Kidney glomerular epithelial cell (primary cell): ENCODE measurements around the gene HRH3.
A peak's percentile ranks its signal among the peaks of the same experiment; 100 is the strongest.

Experiments used
- DNase-seq: peaks from one replicate; lab custom pipeline; 2025; lab: John Stamatoyannopoulos, UW

Gene HRH3

DNA sequence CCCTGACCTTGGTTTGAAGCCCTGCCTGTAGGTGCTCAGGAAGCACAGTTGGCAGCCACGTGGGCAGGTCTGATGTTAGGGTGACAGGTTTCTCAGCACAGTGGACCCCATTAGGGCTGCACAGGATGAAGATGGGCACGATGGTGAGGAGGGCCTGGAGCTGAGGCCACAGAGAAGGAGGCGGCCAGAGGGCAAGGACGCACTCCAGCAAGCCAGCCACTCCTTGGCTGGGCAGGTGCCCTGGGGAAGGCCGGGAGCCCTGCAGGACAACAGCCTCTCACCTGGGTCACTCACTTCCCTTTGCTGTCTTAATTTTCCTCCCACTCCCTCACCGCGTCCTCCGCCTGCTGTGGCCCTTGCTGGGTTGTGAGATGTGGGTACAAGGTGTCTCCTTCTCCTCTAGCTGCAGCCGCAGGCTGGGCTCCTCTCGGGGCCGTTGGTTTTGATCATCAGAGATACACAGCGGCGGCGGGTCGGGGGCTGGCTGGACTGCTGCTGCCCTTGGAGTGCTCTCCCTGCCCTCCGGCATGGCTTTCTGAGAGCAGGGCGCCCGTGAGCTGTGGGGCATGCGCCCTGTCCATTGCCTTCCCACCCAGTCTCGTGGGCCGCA is 23.9 kb upstream of the HRH3 start:
- no peak for DNase-seq

DNA sequence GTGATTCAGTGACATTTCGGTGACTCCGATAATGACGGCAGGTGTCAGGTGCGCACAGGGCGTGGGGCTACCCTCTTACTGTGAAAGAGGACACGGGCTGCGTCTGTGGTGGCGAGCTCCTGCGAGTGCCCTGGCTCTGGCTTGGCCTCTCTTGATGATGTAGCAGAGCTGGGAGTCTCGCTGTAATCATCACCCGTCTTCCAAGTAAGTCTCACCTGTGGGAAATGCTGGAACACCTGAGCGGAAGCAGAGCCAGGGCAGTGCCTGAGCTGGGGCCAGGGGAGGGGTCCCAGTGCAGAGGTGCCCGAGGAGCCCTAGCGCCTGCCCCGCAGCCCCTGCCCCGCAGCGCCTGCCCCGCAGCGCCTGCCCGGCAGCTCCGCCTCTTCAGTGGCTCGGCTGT is 23.0 kb upstream of the HRH3 start:
- no peak for DNase-seq

DNA sequence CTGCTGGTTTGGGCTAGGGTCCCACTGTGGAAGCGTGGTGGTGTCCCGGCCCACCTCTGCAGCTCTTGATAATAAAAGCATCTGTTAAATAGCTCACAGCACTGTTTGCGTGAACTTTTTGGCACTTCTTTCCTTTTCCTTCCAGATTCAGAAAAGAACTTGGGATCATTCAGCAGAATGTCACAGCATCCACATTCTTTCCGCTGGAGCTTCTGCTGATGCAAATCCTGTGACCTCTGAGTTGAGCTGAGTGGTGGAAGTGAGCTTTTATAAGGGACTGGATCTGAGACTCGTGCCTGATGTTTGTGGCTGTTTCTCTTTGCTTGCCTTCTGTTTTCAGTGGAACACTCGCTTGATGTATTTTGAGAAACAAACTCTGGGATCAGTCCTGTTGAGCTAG is 22.1 kb upstream of the HRH3 start:
- no peak for DNase-seq

DNA sequence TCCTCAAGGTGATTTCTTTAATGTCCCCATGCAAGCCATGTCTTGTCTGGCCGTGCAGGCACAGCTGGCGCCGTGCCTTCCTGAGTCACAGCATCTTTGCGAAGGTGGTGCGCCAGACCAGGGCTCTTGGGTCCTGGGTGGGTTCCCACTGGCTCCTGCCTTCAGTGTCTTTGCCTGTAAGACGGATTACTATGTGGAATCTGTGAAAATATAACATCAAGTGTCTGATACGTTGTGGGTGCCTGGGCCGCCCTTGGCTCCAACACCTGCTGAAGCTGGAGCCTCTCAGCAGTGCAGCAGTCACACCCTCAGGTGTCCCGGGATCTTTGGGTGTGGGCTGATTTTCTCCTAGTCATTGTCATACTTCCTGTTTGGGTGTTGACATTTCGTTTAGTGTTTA is 21.4 kb upstream of the HRH3 start:
- DNase-seq: no peak

DNA sequence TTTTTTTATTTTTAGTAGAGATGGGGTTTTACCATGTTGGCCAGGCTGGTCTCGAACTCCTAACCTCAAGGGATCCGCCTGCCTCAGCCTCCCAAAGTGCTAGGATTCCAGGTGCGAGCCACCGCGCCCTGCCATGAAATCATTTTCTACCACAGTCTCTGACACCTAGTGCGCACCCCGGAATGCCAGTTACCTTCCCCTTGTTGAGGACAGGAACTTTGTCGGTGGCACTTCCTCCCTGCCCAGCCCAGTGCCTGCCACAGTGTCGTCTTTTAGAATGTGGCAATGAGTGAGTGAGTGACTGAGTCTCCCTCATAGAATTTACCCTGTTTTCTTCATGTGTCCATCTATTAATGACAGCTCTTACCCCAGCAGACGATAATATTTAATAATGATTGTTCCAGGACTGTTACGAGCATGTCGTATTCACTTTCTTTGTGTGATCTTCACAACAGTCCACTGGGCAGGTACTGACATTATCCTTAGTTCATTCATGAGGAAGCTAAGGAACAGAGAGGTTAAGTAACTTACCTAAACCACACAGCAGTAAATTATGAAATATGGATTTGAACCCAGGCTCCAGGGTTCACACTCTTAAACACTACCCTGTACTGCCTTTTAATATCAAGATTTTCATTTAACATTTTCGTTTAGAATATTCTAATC is 20.1 kb upstream of the HRH3 start:
- DNase-seq: no peak

DNA sequence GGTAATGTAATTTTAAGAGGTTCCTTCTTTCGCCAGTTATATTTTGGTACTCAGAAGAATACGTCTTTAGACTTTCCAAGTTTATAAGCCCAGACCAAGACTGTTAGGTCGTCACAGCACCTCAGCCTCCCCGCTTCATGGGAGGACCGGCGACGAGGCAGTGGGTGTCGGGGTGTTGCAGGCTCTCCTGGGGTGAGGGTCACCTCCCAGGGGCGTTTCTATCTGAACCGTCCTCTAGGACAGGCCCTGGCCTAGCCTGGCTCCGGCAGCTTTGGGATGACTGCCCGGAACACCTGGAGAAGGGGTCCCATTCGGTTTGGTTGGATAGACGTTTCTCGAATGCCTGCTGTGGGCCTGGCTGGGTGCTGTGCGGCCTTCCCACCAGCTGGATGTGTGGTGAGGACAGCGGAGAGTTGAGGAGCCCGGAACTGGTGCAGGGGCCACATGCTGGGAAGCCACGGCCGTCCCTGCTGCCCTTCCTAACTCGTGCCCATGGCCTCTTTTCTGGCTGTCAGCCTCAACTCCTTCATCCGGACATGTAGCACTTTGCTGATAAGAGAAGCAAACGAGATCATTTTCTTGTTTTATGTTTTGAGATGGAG is 19.3 kb upstream of the HRH3 start:
- no peak for DNase-seq

DNA sequence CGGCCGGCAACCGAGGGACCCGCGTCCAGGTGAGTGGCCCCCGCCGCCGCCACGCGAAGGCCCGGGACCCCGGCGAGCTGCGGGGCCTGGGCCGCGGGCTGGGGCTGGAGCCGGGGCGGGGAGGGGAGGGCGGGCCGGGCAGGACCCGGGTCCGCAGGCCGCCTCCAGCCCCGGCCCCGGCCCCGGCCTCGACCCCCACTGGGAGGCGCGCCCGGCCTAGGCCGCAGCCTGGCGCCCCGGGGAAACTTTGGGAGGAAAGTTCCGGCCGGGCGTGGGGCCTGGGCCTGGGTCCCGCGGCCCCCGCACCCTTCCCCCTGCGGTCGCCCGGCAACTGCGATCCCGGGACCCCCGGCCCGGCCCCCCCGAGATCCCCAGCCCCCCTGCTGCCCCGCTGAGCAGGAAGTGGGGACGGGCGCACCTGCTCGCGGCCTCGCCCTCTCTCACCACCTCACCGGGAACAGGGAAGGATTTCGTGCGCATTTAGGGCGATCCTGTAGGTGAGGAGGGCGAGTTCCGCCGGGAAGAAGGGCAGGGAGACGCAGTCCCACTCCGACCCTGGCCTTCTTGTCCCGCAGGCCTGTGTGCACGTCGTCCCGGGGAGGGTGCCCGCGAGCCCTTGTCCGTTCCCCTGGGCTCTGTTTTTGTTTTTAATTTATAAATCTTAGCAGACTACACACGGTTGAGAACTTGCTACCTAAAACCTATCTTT is 18.6 kb upstream of the HRH3 start:
- DNase-seq: peak; percentile 16

DNA sequence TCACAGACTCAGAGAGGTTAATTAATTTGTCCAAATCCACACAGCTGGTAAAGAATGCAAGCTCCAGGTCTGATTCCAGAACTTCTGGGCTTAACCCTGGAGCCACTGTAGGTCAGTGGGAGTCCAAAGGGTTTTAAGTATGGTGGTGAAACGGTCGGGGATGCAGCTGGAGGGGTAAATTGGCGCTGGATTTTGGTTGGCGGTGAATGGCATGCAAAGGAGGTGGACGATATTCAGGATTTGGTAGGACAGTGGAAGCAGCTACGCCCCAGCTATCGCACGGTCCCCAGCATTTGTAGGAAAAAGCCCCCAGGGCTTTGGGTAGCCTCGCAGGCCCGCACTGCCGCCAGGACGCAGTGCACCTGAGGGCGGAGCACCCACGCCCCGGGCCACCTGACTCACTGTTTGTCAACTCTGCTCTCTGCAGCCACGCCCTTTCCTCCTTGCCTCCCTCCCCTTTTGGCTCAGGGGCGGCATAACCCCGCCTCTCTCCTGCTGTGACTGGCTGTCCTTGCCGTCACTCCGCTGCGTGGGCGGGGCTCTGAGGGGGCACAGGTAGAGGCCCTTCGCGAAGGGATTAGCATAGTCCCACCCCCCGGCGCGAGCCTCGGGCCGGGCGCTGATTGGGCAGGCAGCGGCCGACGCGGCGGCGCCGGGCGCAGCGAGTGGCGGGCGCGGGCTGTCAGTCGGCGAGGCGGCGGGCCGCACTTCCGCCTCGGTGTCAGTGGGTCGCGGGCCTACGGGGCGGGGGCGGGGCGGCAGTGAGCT is 17.9 kb upstream of the HRH3 start, which contains the start of gene OSBPL2:
Gene OSBPL2, plus strand, starts transcription at position 721 of the 768 bp plus-strand sequence. CDS start 17,664 bp downstream, outside the sequence.
- peak; percentile 97 for DNase-seq

DNA sequence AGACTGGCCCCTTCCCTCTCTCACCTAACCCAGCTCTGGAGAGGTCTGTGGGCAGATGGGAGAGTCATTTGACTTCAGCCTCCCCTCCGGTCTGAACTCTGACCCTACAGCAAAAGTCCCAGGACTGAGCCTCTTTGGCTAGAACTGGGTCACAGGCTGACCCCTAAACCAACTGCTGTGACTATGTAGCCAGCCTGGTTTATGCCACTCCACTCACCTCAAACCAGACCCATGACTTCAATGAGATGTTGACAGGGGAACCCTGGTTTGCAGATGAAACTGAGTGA is 17.4 kb upstream of the HRH3 start:
- DNase-seq: no peak

DNA sequence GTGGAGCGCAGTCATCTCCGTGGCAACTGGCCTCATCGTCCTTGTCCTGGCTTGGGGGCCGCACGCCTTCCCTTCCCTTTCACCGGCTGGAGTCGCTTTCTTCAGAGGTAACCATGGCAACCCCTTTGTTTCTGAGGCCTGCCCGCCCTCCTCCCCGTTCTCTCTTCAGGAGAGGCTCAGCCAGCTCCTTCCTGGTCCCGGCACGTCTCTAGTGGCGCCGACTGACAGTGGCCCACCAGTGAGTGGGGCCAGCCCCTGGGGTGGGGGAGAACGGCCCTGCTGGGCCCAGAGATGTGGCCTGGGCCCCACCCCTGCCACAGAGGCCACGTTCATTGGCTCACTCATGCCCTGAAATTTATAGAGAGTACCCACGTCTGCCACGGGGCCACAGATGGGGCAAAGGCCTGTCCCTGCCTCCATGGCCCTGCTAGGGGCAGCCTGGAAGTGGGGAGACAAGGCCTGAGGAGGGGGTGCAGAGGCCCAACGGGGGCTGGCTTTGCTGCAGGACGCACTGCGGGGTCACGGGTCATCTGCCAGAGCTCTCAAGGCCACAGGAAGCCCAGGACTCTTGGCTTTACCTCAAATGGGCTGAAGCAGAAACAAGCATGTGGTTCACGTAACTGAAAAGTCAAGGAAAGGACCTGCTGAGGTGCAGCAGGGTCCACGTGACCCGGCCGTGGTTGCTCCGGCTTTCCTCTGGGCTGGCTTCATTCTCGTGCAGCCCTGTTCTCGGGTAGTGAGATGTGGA is 16.9 kb upstream of the HRH3 start:
- no peak for DNase-seq

DNA sequence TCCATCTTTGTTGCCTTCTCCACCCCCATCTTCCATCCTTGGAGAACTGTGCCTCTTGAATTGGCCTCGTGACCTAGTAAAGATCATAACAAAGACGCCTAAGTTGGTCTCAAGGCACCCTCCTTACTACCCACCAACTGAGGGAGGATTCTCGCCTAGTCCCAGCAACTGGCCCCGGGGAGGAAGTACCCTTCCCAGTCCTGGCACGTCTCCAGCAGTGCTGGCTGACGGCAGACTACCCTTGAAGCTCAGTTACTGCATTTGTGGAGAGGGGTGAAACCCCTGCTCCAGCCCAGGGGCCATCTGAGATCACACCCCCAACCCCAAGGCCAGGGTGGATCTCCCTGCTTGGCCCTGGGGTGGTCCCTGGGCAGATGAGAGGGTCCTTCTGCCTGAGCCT is 16.1 kb upstream of the HRH3 start:
- no peak for DNase-seq

DNA sequence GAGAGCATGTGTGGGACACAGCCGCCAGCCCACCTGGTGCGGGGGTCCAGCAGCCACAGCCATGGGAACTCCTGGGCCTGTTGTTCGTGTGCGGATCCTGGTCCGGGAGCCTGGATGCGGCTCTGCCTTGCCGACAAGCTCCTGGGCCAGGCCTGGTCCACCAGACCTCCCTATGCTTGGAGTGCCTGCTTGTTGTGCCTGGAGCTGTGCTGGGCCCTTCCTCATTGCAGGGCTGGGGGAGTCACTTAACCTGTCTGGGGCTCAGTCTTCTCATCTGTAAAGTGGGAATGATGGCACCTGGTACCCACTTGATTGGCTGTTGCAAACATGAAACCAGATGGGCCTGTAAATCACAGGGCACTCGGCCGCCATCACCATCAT is 15.7 kb upstream of the HRH3 start:
- no peak for DNase-seq

DNA sequence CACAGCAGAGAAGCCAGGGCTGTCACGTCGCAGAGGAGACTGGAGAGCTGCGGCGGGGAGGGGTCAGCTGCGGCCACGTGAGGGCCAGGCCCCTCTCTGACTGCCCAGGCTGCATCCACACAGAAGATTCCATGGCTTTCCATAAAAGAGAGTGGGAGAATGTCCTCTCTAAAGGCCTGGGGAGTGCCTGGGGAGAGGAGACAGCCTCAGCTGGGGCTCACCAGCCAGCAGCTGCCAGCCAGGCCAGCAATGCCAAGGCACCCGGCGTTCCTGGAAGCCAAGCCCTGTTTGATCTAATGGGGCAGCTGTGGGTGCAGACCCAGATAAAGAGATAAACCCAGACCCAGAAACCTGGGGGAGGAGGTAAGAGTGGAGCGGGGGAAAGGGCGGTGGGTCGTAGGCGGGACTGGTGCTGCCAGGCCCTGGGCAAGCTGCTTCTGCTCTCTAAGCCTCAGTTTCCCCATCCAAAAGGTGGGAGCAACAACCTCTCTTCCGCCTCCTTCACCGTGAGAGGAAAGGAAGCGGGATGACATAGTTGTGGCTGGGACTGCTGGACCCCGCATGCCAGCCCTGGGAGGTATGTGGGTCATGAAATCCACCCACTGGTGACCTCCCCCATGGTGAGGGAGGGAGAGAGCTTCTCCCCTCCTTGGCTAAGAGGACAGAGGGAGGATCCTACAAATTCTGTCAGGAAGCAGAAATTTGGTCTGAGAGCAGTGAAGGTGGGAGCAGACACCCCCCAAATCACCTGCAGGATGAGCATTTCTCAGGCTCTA is 15.1 kb upstream of the HRH3 start:
- DNase-seq: no peak

DNA sequence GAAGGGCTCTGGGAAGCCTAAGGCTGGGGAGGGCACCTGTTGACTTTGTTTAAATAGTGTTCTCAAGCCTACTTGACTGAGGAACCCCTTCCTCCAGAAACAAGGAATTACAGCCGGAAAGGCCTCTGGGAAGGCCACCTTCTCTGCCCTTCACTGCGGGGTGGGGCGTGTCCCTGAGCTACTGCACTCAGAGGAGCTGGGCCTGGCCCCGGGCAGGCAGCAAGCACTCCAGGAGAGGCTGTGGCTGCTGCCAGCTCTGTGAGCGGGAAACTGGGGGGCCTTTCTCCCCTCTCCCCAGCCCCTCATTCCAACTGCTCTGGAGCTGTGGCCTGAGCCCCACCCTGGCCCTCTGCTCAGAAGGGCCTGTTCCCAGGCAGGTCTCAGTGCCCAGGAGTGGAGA is 14.3 kb upstream of the HRH3 start:
- DNase-seq: no peak

DNA sequence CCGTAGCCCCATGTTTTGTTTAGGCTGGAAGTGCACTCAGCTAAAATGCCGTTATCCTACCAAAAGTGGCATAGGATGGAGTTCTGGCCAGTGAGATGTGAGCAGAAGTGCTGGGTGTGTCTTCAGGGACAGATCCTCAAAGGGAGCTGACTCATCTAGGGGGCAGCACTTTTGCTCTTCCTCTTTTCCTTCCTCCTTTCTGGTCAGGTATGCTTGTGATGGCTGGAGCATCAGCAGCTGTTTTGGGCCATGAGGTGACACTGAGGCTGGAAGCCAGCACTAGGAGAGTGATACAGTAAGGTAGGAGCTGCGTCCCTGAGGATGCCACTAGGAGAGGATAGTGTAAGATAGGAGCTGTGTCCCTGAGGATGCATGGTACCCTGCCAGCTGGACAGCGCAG is 13.6 kb upstream of the HRH3 start:
- no peak for DNase-seq

DNA sequence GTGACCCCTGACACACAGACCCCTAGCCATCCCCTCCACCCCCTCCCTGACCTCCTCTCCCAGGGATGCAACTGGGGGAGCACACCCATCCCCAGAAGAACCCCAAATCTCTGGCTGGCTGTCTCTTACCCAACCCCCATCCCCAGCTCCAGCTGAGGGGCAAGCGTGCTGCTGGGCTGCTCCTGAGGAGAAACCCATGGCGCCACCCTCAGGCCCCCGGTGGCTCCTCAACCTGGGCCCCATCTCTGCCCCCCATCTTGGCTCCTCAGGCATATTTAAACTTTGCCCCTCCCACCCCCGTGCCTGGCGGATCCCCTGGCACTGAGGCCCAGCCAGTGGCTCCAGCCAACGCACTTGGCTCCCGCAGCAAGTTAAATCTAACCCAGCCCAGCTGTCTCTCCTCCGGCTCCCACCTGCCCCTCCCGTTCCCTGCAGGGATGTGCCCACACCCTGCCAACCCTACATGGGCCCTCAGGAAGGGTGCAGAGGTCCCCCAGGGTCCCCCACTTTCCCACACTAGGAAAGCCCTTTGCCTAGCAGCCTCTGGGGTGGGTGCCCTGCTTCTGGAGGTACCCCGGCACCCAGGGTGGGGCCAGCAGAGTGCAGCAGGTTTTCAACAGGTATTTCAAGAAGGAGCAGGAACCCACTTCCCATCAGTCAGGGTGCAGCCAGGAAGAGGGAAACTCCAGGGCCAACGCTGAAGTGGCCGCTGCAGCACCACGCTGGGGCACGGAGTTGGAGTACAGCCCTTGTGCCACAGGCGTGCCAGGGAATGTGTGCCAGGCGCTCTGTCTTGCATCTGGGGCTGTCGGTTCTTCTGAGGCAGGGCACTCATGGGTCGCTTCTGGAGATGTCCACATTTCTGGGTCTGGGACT is 12.9 kb upstream of the HRH3 start:
- DNase-seq: no peak

DNA sequence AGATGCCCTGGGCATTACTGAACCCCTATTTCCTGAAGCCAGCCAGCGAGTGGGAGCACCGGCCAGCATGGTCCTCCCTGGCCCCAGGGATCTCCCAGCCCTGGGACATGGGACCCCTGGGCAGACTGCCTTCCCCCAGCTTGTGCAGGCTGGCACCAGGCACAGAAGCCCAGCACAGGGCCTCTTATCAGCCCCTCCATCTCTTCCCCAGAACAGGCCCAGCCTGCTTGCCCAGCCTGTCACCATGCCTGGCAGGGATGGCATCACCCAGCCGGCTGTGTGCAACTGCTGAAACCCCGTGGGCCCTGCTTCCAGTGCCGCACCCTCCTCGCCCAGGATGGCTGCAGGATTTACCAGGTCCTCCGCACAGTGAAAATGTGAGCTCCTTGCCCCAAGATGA is 12.1 kb upstream of the HRH3 start:
- DNase-seq: no peak

DNA sequence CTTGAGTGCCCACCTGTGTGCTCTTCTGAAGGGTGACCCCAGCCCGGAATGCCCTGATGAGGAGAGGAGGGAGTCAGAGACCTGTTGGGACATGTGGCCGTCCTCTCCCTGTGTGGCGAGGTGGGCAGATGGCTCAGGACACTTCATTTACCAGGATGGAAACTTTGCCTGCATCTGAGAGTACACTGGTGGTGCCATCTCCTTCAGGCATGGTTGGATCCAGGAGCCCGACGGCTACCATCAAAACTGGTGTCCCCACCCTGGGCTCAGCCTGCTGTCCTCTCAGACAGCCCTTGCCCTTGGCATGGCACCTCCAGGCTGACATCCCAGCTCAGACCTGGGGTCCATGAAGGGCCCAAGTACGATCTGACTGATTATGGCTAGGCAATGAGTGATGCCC is 11.2 kb upstream of the HRH3 start:
- no peak for DNase-seq

DNA sequence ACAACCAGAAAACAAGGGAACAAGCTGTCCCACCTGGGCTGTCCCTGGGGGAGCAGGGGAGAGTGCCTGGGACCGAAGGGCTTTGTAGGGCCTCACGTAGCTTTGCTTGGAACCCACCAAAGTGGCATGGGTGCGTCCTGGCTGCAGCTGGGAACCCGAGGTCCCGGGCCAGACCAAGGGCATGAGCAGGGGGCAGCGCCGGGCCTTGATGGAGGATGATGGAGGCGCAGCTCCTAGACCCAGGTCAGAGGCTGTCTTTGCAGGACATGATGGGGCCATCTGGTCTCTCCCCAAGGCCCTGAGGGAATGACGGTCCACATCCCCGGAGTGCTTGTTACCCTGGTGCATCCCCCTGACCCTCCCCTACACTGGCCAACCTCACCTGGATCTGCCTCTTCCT is 10.6 kb upstream of the HRH3 start:
- no peak for DNase-seq

DNA sequence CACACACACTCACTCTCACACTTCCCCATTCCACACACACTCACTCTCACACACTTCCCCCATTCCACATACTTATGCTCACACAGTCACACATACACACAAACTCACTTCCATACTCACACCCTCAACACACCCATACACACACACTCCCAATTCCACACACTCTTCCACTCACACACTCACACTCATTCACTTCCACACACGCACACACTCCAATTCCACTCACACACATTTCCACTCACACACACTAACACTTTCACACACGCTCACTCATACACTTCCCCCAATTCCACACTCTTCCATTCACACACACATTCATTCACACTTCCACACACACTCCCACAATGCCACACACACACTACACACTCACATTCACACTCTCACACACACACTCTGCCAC is 10.2 kb upstream of the HRH3 start:
- DNase-seq: no peak
